Stimulated activated CD4-positive, alpha-beta T cell treated with anti-CD3 and anti-CD28 coated beads, Interleukin-15, amount 100 ng/mL, for 1 hour (primary cell): ENCODE data around the gene TNS2.
"Not testable (repeated sequence)": the region's sequence is repeated elsewhere in the genome, so short reads cannot be mapped to it uniquely, and the experiment has no call there.

ENCODE experiments used
- DNase-seq, 2 donors: peaks; one replicate each; pipeline ENCODE4 v3.0.0-alpha.2; 2020; ENCODE audit warnings: low read depth in 1 of 2, low spot score in 1 of 2

Gene TNS2

DNA sequence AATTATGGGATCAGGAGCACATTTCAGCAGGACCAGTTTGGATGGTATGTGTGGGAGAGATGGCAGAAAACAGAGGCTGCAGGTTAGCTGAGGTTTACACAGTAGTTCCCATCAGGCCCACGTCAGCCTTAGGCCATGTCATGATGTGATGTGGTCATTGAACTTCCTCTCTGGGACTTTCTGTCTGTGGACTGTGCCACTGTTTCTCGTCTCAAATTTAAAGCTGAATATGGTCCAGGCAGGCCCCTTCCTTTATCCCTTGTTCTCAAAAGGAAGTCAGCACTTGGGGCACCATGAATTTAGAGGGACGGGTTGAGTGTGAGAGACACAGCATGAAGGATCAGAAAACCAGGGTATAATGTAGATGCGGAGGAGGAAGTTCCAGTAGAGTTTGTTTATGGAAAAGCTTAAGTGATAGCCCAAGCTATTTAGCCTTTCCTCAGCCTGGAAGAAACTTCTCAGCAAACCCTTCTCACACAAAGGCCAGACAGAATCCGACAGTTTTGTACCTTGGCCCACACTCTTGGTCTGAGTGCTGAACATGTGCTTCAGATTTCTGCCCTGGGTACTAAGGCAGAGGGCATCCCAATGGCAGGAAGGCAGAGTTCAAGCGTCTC, 44.0 kb downstream of the TNS2 start:
- DNase-seq: no peak

DNA sequence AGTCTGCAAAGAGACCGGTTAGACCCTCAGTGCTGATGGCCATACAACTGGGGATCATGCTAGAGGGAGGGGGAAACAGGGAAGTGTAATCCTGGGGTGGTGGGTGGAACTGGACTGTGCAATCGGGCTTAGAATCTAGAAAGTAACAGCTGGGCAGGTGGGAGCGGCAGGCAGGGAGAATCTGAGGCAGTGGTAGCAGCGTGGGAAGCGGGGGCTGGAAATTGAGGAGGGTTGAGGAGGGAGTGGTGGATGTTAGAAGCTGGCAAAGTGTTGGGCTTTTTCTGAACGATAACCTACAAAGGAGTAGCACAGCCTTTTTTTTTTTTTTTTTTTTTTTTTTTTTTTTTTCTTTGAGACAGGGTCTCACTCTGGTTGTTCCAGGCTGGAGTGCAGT, 44.5 kb downstream of the TNS2 start:
- no peak for DNase-seq

DNA sequence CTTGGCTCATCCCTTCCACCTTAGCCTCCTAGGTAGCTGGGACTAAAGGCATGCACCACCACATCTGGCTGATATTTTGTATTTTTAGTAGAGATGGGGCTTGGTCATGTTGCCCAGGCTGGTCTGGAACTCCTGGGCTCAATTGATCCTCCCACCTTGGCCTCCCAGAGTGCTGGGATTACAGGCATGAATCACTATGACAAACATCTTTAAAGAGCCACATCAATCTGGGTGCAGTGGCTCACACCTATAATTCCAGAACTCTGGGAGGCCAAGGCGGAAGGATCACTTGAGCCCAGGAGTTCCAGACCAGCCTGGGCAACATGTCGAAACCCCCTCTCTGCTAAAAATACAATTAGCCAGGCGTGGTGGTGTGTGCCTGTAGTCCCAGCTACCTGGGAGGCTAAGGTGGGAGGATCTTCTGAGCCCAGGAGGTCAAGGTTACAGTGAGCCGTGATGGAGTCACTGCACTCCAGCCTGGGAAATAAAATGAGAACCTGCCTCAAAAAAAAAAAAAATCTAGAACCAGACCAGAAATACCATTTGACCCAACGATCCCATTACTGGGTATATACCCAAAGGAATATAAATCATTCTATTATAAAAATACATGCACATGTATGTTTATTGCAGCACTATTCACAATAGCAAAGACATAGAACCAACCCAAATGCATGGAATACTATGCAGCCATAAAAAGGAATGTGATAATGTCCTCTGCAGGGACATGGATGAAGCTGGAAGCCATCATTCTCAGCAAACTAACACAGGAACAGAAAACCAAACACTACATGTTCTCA, 45.1 kb downstream of the TNS2 start:
- DNase-seq: not testable (repeated sequence)

DNA sequence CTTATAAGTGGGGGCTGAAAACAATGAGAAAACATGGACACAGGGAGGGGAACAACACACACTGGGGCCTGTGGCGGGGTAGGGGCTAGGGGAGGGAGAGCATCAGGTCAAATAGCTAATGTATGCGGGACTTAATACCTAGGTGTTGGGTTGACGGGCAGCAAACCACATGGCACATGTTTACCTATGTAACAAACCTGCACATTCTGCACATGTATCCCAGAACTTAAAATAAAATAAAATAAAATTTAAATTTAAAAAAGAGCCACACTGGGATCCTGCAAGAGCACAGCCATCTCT, 45.7 kb downstream of the TNS2 start:
- not testable (repeated sequence) for DNase-seq

DNA sequence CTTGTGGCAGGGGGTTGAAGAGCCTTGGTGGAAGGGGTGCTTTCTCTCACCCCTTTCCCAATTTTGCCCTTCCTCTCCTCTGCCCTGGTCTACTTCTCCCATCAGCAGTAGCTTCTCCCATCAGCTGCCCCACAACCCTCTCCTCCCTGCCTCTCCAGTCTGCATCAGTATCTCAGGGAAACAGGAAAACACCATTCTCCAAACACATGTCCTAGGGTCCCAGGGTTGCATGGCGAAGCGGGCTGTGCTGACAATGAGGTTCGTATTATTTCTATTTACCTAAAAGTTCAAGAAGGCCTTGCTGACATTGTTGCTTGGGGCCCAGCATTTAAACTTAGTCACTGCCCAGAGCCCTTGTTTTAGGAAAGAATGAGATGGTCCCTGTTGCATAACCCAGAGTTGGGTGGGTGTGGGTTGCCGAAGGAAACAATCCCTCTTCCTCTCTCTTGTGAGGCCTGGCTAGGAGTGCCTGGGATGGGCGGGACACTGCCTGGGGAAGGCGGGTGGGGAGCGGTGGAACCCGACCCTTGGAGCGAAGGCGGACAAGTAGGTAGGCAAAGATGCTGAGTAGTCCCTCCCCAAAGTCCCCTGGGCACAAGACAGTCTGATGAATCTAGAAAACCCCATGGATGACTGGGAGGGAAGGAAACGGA, 46.4 kb downstream of the TNS2 start:
- DNase-seq: no peak

DNA sequence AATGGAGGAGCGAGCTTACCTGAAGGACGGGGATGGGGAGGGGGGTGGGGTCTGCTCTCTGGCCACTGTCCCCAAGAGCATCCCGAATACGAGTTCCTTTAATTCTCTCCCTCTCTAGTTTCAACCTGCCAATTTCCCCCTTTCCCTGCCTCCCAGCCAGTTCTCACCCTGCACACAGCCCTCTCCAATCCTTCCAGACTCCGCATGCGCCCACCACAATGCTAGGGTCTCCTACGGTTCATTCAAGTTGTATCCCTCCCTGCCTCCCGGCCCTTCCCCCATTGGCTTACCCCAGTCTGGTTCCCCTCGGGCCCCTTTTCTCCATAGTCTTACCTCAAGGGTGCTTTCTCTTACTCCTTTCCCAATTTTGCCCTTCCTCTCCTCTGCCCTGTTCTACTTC, 46.9 kb downstream of the TNS2 start:
- DNase-seq: no peak

DNA sequence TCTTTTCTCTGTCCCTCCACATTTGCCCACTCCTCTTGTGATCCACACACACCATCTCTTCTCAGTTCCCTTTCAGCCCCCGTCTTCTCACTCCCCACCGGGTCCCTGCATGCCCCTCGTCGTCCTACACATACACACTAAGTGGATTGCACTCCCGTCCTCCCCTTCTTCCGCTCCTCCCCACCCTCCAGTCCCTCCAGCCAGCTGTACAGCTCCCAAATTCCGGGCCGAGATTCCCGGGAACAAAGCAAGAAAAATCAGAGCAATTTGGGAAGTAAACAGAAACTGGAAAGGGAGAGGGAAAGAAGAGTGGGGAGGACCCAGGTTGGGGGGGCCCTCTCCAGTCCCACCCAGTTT, 47.3 kb downstream of the TNS2 start:
- DNase-seq: no peak

DNA sequence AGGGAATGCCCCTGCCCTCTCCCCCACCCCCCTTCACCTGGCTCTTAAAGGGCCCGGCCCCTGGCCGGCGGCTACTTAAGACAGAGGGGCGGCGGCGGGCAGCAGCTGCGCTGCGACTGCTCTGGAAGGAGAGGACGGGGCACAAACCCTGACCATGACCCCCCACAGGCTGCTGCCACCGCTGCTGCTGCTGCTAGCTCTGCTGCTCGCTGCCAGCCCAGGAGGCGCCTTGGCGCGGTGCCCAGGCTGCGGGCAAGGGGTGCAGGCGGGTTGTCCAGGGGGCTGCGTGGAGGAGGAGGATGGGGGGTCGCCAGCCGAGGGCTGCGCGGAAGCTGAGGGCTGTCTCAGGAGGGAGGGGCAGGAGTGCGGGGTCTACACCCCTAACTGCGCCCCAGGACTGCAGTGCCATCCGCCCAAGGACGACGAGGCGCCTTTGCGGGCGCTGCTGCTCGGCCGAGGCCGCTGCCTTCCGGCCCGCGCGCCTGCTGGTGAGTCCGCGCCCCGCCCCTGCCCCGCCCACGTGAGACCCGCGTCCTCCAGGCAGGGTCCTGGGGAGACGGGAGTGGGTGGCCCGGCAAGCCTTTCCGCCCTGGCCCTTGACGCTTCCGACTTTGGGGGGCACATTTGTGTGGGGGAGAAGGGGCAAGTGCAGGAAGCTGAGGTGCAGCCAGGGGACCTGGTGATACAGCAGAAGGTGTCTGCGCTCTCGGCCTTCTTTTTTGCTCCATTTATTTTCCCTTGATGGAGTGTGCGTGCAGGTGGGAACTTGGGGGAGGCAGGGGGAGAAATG, 47.9 kb downstream of the TNS2 start, which contains the start of gene IGFBP6:
TSS of gene IGFBP6 (plus strand) at position 104 of the 790 bp plus-strand sequence. CDS start at position 155, 51 bp downstream.
- DNase-seq: peak; percentile 11 to 37

DNA sequence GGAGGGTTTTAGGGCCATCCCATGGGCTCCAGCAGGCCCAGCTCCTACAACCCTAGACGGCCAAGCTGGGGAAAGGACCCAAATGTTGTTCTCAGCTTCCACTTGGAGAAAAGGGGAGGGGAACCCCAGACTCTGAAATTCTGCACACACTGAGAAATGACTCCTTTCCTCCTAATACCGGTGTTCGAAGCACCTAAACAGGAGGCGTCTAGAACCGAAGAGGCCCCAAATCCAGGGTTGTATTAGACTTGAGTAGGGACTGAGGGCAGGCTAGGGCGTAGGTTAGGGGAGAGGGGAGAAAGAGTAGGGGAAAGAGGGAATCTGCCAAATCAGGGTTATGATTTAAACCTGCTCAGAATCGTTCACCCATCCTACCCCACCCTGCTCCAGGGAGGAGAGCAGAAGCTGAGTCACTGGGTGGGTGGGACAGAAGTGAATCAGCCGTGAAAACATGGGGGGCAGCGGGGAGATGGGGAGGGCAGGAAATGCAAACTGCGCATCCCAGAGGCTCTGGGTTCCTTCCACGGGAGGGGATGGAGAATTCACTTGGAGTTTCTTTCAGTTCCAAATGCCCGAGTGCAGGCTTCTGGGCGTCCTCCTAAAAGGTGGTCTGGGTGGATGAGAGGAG, 48.6 kb downstream of the TNS2 start:
- DNase-seq: no peak

DNA sequence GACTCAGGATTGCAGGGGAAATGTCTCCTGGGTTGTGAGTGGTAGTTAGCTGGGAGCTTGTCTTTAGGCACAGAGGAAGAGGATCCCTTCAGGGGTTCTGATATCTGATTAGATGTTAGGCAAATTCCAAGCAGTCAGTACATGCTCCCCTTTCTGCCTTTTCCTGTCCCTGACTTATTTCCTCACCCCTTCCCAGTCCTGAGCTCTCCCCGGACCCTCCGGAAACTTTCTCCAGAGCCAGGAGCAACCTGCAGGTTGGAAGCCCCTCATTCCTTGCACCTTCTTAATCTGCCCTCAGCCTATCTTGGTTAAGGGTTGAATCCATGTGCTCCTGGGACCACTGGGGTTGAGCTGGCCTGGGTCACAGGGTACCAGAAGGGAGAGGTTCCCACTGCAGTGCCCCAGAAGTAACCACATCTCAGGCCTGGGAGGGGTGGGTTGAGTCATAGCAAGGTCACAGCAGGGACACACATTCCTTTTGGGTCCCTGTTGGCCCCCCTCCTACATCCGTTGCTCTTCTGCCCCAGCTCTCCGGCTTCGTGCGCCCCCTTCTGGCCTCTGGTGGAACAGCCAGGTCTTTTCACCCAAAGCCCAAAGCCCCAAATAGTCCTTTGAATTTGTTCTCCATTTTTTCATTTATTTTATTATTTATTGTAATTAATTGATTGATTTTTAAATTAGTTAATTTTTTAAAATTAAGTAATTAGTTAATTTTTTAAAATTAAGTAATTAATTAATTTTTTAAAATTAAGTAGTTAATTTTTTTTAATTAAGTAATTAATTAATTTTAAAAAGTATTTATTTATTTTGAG, 49.4 kb downstream of the TNS2 start:
- peak; percentile 80 to 82 for DNase-seq

DNA sequence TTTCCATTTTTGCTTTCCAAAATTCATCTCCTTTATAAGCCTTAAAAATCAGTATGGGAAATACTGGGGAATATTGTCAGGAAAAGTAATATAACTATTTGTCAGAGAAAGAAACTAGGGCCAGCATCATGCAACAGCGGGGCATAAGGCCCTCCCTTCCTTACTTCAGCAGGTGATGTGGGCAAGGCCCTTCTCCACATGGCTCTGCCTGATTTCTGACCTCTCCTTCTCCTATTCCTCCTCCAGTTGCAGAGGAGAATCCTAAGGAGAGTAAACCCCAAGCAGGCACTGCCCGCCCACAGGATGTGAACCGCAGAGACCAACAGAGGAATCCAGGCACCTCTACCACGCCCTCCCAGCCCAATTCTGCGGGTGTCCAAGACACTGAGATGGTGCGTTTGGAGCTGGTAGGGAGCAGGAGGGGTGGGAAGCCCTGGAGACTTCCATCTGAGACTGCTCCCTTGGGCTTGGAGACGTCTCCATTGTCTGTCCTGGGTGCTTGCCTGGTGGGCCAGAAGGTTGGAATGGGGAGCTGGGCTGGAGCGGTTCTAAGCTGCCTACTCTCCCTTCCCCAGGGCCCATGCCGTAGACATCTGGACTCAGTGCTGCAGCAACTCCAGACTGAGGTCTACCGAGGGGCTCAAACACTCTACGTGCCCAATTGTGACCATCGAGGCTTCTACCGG, 50.7 kb downstream of the TNS2 start:
- no peak for DNase-seq

DNA sequence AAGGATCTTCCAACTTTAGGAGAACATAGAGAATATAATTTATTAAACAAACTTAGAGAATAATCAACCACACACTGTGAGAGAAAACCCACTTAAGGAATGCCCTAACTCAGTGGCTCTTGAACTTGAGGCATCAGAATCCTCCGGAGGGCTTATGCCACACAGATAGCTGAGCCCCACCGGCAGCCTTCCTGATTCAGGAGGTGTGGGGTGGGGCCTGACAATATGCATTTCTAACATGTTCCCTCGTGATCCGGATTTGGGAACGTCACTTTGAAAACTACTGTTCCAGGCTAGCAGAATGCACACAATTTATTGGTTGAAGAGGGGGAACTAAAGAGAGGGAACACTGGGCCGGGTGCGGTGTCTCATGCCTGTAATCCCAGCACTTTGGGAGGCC, 51.4 kb downstream of the TNS2 start:
- DNase-seq: no peak

DNA sequence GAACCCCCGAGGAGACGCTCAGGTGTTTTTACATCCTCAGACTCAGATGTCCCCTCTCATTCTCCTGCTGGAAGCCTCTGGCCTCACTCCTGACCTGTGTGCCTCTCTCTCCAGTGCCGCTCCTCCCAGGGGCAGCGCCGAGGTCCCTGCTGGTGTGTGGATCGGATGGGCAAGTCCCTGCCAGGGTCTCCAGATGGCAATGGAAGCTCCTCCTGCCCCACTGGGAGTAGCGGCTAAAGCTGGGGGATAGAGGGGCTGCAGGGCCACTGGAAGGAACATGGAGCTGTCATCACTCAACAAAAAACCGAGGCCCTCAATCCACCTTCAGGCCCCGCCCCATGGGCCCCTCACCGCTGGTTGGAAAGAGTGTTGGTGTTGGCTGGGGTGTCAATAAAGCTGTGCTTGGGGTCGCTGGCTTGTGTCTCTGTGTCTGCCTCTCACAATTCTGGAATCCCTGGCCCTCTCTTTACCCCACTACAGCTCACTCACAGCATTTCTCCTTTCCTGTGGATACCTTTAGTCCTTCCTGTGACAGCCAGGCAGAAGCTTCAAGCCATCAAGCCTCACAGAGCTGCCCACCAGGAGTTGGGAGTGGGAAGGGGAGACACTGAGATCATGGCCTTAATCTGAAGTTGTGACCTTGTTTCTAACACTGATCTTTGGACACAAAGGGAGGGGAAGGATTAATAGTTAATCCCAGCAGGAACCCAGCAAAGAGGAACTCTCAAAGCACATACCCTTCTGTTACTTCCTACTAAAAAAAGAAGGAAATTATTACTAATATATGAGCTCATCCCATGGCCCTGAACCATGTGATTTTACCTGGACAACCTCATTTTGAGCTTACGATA, 52.3 kb downstream of the TNS2 start:
- no peak for DNase-seq

DNA sequence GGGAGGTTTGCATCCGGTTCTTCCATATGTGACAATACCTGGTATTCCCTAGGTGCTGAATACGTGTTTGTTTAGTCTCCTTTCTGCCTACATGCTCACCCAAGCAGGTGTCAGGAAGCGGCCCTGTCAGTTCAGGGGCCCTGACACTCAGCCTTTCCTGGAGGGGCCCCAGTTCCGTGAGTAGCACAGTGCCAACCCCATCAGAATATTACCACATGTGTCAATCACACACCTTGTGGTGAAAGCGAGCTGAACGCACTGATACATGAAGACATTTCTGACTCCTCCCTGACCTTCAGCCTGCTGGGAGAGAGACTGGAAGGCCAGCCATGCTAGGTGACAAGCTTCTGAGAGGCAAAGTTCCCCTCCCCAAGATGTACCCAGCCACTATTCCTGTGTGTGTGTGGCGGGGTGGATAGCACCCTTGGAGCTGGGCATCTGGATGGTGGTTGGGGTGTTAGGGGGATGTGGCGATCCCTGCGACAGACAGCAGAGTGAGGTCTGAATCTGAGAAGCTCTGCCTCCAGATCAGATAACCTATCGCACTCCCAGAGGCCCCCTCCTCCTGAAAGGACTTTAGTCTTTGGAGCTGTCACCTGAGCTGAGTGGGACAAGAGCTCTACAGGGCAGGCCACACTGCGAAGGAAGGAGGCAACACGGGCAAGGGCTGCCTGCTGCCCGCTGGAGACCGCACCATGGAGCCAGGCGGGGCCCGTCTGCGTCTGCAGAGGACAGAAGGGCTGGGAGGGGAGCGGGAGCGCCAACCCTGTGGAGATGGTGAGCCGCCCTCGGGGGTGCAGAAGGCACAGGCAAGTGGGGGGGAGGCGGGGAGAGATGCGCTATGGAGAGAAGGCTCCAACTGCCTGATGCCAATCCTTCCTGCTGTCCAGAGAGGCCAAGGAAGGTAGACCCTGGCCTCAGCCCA, 53.3 kb downstream of the TNS2 start, which contains the start of gene SOAT2:
TSS of gene SOAT2 (plus strand) at position 604 of the 925 bp plus-strand sequence. CDS start at position 696, 92 bp downstream.
- no peak for DNase-seq

DNA sequence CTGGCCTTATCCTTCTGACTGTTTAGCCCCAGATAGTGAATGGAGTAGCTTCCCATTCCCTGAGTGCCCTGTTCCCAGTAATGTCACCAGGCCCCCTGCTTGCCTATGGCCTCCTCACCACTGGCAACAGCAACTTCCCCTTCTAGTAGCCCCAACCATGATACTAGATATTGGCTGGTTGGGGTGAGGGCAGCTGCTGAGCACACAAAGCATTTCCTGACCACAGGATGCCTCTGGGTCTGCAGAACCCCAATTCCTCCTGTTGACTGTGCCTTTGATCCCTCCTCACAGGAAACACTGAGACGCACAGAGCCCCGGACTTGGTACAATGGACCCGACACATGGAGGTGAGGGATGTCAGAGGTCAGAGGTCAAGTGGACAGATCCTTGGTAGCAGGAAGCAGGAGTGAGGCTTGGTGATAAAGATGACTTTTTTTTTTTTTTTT, 54.0 kb downstream of the TNS2 start:
- no peak for DNase-seq

DNA sequence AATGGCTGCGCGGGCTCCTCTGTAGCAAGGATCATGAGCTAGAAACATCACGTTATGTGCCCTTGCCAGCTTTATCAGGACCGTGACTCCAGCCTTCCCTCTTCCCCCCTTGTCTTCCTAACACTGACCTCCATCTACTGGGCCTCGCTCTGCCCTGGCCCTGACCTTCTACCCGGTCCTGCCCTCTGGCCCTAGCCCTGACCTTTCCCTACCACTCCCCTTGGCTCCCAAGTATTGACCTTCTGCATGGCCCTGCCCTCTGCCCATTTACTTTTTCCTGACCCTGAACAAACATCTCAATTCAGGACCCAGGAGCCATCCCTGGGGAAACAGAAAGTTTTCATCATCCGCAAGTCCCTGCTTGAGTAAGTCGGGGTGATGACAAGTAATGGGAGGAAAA, 55.4 kb downstream of the TNS2 start:
- no peak for DNase-seq

DNA sequence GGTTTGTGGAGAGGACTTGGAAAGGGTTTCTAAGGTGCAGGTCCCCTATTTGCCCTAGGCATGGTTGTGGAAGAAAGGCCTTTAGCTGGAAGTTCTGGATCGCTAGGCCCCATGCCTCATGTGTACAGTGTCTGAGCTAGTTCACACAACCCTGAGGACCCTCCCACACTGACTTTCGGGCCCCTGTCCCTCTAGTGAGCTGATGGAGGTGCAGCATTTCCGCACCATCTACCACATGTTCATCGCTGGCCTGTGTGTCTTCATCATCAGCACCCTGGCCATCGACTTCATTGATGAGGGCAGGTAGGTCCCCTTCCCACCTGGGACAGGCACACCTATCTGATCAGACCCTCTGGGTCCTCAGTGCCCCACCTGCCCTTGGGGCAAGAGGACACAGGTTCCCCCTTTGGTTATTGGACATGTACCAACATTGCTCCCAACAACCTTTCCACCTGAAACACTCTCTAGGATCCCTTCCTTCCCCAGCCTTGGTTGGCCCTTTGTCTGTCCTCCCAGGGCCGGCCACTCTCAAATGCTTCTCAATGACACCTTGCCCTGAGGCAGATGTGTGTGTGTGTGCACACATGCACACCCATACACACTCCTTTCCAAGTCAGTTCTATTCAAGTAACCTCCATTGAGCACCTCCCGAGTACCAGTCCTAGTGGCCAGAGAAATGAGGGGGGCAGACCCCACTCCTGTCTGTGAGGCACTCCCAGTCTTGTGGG, 56.0 kb downstream of the TNS2 start:
- DNase-seq: no peak
